RWPE2 (cell line): ENCODE results near the gene CDIP1.

ENCODE experiments used
- ATAC-seq: fragments of 200-7000 bp; cut with Tn5 transposase; 3 replicates; pipeline ENCODE4 v1.9.1; 2021; ENCODE audit warnings: low read depth
- DNase-seq: peaks from one replicate; pipeline ENCODE4 v3.0.0-alpha.2; 2020; ENCODE audit warnings: low spot score
- H3K27ac ChIP-seq: fragments of 450-650 bp; 2 replicates; pipeline ENCODE4 v1.5.1; 2017; ENCODE audit warnings: mild to moderate bottlenecking; ENCODE audit not compliant: poor library complexity, severe bottlenecking
- H3K27me3 ChIP-seq: fragments of 250-450 bp; sonication (Bioruptor Pico); 2 replicates; pipeline ENCODE4 v1.5.1; 2021; ENCODE audit warnings: mild to moderate bottlenecking, moderate library complexity; ENCODE audit not compliant: insufficient read depth, poor library complexity, severe bottlenecking
- H3K36me3 ChIP-seq: fragments of 250-450 bp; sonication (Bioruptor Pico); 2 replicates; pipeline ENCODE4 v1.5.1; 2020; ENCODE audit warnings: low read depth, mild to moderate bottlenecking, moderate library complexity
- H3K4me1 ChIP-seq: fragments of 250-450 bp; sonication (Bioruptor Pico); 2 replicates; pipeline ENCODE4 v1.5.1; 2021; ENCODE audit warnings: mild to moderate bottlenecking, moderate library complexity; ENCODE audit not compliant: insufficient read depth, poor library complexity, severe bottlenecking
- H3K4me3 ChIP-seq: fragments of 250-450 bp; sonication (Bioruptor Pico); 2 replicates; pipeline ENCODE4 v1.5.1; 2021; ENCODE audit warnings: mild to moderate bottlenecking, moderate library complexity; ENCODE audit not compliant: severe bottlenecking
- H3K9me3 ChIP-seq: fragments of 250-450 bp; sonication (Bioruptor Pico); 2 replicates; pipeline ENCODE4 v1.5.1; 2021; ENCODE audit warnings: mild to moderate bottlenecking, moderate library complexity; ENCODE audit not compliant: severe bottlenecking
- TF ChIP-seq, protein P1 (sequence below): fragments of 450-650 bp; IDR thresholded peaks from one replicate; pipeline ENCODE4 v1.5.1; 2017; ENCODE audit warnings: mild to moderate bottlenecking, moderate library complexity; ENCODE audit not compliant: poor library complexity, severe bottlenecking

CDIP1 gene

DNA sequence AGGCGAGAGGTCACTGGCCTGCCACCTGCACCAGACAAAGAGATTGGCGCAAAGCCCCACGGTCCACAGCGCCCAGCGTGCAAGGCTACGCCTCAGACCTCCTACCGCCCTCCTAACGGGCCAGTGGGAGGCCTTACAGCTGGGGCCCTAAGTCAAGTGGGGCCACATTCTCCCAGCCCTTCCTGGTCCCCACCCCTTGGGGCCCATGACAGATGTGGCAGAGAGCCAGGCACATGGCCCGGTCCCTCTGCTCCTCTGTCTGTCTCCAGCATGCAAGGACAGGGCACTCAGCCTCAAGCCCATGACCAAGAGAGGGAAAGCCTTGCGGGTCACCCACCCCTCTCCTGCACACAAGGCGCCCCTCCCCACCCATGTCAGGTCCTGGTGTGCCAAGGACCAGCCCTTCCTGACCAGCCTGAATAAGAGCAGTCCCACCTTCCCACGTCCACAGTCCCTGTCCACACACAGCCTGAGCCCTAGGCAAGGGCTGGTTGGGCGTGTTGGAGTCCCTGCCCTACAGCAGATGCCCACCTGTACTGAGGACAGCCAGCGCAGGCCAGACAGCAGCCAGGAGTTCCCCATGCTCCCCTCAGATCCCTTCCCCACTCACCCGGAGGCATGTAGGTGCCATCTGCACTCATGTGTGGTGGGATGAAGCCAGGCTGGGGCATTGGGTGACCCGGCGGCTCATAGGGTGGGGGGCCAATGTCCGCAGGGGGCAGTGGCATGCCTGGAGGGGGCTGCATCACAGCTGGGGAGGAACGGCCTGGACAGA is 25.3 kb downstream of the CDIP1 start:
- ATAC-seq (no peak), DNase-seq (no peak)
- no peak overlapping the region for H3K4me3 ChIP-seq
- TF ChIP-seq, protein P1, sequence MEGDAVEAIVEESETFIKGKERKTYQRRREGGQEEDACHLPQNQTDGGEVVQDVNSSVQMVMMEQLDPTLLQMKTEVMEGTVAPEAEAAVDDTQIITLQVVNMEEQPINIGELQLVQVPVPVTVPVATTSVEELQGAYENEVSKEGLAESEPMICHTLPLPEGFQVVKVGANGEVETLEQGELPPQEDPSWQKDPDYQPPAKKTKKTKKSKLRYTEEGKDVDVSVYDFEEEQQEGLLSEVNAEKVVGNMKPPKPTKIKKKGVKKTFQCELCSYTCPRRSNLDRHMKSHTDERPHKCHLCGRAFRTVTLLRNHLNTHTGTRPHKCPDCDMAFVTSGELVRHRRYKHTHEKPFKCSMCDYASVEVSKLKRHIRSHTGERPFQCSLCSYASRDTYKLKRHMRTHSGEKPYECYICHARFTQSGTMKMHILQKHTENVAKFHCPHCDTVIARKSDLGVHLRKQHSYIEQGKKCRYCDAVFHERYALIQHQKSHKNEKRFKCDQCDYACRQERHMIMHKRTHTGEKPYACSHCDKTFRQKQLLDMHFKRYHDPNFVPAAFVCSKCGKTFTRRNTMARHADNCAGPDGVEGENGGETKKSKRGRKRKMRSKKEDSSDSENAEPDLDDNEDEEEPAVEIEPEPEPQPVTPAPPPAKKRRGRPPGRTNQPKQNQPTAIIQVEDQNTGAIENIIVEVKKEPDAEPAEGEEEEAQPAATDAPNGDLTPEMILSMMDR = no peak
- no peaks in the 10 kb centered on the region for H3K27me3 ChIP-seq
- no peaks in the 10 kb centered on the region for H3K4me1 ChIP-seq
- H3K9me3 ChIP-seq = no peaks in the 10 kb centered on the region
- no peak overlapping the region for H3K27ac ChIP-seq
- peaks cover 36% of the 10 kb centered on the region for H3K36me3 ChIP-seq

DNA sequence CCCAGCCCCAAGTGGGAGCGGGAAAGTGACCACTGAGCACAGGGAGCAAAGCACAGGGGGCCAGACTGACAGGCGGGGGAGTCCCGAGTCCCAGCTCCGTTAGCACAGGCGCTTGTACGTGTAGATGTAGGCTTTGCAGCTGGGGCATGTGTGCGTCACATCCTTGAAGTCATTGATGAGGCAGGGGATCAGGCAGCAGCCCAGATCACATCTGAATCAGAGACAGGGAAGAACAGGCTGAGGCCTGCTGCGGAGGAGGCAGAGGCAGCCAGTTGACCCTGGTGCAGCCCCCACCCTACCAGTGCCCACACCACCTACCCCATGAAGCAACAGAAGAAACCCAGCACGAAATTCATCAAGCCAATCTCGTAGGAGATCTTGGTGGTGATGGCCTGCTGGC is 26.1 kb downstream of the CDIP1 start:
- Histone ChIP-seq H3K4me1 (no peaks in the 10 kb centered on the region), H3K27ac (no peak overlapping the region), H3K9me3 (no peaks in the 10 kb centered on the region), H3K36me3 (peaks cover 44% of the 10 kb centered on the region), H3K27me3 (no peaks in the 10 kb centered on the region), H3K4me3 (no peak overlapping the region)
- no peak for ATAC-seq
- TF ChIP-seq, protein P1 = no peak
- DNase-seq = no peak

DNA sequence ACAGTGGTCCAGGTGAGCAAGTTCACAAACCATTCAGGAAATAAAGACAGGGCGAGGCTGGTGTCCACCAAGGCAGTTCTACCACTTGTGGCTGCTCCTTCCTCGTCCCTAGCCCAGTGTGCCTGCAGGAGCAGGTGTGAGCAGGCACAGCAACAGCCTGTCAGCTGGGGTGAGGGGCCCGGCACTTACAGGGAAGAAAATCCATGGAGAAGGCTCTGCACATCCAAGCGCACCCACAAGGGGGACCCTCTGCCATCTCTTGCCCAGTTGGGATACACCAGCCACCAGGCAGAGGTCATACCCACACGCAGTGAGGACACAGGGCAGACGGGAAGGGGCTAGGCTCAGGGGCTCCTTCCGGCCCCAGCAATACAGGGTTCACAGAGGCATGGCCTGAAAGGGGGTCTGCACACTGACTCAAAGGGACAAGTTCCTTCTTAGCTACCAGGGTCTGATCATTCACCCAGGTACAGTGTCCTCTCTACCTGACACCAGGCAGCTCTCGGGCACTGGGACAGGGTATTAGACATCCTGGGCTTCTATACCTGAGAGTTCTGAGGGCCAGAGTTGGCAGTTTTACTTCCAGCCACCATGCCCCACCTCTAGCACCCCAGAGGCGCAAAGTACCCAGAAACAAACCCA is 27.0 kb downstream of the CDIP1 start:
- DNase-seq (no peak), ATAC-seq (peak; percentile 74)
- Histone ChIP-seq H3K4me3 (no peak overlapping the region), H3K9me3 (no peaks in the 10 kb centered on the region), H3K27ac (no peak overlapping the region), H3K36me3 (peaks cover 53% of the 10 kb centered on the region), H3K4me1 (no peaks in the 10 kb centered on the region), H3K27me3 (no peaks in the 10 kb centered on the region)
- TF ChIP-seq, protein P1 = peak; percentile 68

DNA sequence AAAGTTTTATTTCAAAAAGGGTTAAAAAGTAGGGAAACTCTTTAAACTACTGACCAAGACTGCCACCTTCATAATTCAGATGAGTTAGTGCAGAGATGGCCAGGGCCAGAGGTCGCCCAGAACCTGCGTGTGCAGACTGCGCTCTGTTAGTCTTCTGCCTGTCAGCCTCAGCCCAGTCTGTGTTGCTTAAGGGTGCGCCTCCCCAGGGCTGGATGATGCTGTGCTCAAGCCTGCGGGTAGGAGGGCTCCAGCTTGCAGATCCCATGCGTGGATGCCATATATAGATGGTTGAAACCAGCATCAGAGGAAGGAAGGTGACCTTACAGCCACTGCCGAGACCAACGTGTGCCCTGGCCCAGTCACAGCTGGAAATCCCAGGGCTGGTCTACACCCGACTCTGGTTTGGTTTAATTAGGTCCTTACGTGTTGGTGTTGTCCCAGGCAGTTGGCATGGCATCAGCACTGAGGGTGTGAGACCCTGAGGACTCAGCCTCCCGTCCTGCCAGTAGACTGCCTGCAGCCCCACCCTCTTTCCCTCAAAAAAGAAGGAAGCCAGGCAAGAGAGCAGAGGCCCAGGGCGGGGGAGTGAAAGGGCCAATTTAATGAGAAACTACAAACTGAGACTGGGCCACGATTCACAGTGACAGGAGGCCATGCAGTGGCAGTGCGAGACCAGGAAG is 27.7 kb downstream of the CDIP1 start:
- TF ChIP-seq, protein P1 = no peak
- no peak for DNase-seq
- Histone ChIP-seq H3K27ac (no peak overlapping the region), H3K4me3 (no peak overlapping the region), H3K36me3 (peaks cover 60% of the 10 kb centered on the region), H3K9me3 (no peaks in the 10 kb centered on the region), H3K27me3 (no peaks in the 10 kb centered on the region), H3K4me1 (no peaks in the 10 kb centered on the region)
- ATAC-seq = no peak
